Activated B cell treated with CpG ODN at 0.5 μM for 24 hours (primary cell): ENCODE data around the gene C6orf62. TPM values are rescaled to one million over a fixed set of nuclear protein-coding genes. Genes with fewer than 3 reads are reported as not detected.
"Not testable (repeated sequence)": the region's sequence is repeated elsewhere in the genome, so short reads cannot be mapped to it uniquely, and the experiment has no call there.

ENCODE experiments used
- ATAC-seq: fragments of 200-7000 bp; cut with Tn5 transposase; one replicate; pipeline ENCODE4 v1.10.0; 2021; ENCODE audit warnings: low read depth, mild to moderate bottlenecking, moderate library complexity
- CTCF ChIA-PET: fragments of 350-600 bp; sonication (Branson Sonifier 250); formaldehyde crosslinking; loops from one replicate; lab custom pipeline; 2021; ENCODE audit warnings: antibody characterized with exemption; lab: Charles Lee
- POLR2A ChIA-PET: fragments of 350-600 bp; sonication (Branson Sonifier 250); formaldehyde crosslinking; loops from one replicate; lab custom pipeline; 2021; ENCODE audit warnings: antibody characterized with exemption; lab: Charles Lee
- DNase-seq: peaks from one replicate; pipeline ENCODE4 v3.0.0; 2022
- H3K27ac Mint-ChIP-seq: one replicate; pipeline ENCODE4 v1.8.0; 2020; ENCODE audit warnings: mixed read lengths
- H3K27me3 Mint-ChIP-seq: one replicate; pipeline ENCODE4 v1.8.0; 2021; ENCODE audit warnings: mixed read lengths
- H3K36me3 Mint-ChIP-seq: one replicate; pipeline ENCODE4 v1.8.0; 2021; ENCODE audit warnings: low read depth, mixed read lengths
- H3K4me1 Mint-ChIP-seq: one replicate; pipeline ENCODE4 v1.8.0; 2021; ENCODE audit warnings: mixed read lengths
- H3K4me3 Mint-ChIP-seq: one replicate; pipeline ENCODE4 v1.8.0; 2020; ENCODE audit warnings: mild to moderate bottlenecking, mixed read lengths
- H3K9me3 Mint-ChIP-seq: one replicate; pipeline ENCODE4 v1.8.0; 2020; ENCODE audit warnings: mixed read lengths
- intact Hi-C: fragments of 100-400 bp; cut with micrococcal nuclease; formaldehyde crosslinking; loops from one replicate; pipeline ENCODE4 v1.15.1; 2024
- total RNA-seq: library from RNA; stranded (reverse); gene quantifications from 2 replicates; pipeline ENCODE4 v1.2.3, GENCODE V29; 2022
- TF ChIP-seq, protein P1 (sequence below): fragments of 200-600 bp; IDR thresholded peaks from one replicate; pipeline ENCODE4 v1.8.0; 2022; ENCODE audit warnings: antibody characterized with exemption, mild to moderate bottlenecking

The C6orf62 gene
- total RNA-seq, 1 donor from 2014 or later = 135 TPM

DNA sequence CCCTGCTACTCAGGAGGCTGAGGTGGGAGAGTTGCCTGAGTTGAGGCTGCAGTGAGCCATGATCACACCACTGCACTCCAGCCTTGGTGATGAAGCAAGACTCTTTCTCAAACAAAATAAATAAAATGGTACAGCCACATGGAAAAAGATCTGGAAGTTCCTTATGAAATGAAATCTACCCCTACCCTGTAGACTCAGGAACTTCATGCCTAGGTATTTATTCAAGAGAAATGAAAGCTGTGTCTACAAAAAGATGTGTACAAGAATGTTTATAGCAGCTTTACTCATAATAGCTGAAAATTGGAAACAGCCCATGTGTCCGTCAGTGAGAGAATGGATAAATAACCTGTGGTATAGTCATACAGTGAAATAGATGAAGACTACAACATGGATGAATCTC lies 15.2 kb upstream of the C6orf62 start:
- Mint-ChIP-seq H3K27me3 (no peaks in the 10 kb centered on the region), H3K36me3 (no peaks in the 10 kb centered on the region), H3K4me1 (no peaks in the 10 kb centered on the region), H3K4me3 (no peak overlapping the region), H3K9me3 (peaks cover 17% of the 10 kb centered on the region), H3K27ac (no peak overlapping the region)
- ChIA-PET POLR2A (interaction anchor here (0.6 to 1.1 kb wide), 2 partner anchors 13 to 27 kb away, joined by 3 to 4 read pairs; no protein-coding TSS in a partner anchor), CTCF (no interaction called here)
- TF ChIP-seq, protein P1, sequence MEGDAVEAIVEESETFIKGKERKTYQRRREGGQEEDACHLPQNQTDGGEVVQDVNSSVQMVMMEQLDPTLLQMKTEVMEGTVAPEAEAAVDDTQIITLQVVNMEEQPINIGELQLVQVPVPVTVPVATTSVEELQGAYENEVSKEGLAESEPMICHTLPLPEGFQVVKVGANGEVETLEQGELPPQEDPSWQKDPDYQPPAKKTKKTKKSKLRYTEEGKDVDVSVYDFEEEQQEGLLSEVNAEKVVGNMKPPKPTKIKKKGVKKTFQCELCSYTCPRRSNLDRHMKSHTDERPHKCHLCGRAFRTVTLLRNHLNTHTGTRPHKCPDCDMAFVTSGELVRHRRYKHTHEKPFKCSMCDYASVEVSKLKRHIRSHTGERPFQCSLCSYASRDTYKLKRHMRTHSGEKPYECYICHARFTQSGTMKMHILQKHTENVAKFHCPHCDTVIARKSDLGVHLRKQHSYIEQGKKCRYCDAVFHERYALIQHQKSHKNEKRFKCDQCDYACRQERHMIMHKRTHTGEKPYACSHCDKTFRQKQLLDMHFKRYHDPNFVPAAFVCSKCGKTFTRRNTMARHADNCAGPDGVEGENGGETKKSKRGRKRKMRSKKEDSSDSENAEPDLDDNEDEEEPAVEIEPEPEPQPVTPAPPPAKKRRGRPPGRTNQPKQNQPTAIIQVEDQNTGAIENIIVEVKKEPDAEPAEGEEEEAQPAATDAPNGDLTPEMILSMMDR = no peak
- intact Hi-C loops = no loop called here
- ATAC-seq (no peak), DNase-seq (no peak)

DNA sequence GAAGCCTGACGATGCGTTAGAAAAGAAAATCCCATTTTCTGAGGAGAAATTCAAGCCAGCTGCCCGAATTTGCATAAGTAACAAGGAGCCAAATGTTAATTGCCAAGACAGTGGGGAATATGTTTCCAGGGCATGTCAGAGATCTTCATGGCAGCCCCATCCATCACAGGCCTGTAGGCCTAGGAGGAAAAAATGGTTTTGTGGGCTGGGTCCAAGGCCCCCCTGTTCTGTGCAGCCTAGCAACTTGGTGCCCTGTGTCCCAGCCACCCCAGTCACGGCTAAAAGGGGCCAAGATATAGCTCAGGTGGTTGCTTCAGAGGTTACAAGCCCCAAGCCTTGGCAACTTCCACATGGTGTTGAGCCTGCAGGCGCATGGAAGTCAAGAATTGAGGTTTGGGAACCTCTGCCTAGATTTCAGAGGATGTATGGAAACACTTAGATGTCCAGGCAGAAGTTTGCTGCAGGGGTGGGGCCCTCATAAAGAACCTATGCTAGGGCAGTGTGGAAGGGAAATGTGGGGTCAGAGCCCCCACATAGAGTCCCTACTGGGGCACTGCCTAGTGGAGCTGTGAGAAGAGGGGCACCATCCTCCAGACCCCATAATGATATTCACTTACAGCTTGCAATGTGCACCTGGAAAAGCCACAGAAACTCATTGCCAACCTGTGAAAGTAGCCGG lies 12.6 kb upstream of the C6orf62 start:
- H3K27ac Mint-ChIP-seq, H3K4me3 Mint-ChIP-seq, H3K4me1 Mint-ChIP-seq, DNase-seq, H3K36me3 Mint-ChIP-seq, POLR2A ChIA-PET, ATAC-seq, H3K27me3 Mint-ChIP-seq, intact Hi-C loops, CTCF ChIA-PET: not testable (repeated sequence)
- H3K9me3 Mint-ChIP-seq = peaks cover 17% of the 10 kb centered on the region

- CTCF ChIA-PET, H3K27me3 Mint-ChIP-seq, DNase-seq, intact Hi-C loops, H3K27ac Mint-ChIP-seq, H3K4me3 Mint-ChIP-seq, POLR2A ChIA-PET, H3K36me3 Mint-ChIP-seq, ATAC-seq, H3K4me1 Mint-ChIP-seq: not testable (repeated sequence)
- peaks cover 17% of the 10 kb centered on the region for H3K9me3 Mint-ChIP-seq
Observed at GRCh38 chr6:24730653-24731052, 11.7 kb upstream of the C6orf62 start.

DNA sequence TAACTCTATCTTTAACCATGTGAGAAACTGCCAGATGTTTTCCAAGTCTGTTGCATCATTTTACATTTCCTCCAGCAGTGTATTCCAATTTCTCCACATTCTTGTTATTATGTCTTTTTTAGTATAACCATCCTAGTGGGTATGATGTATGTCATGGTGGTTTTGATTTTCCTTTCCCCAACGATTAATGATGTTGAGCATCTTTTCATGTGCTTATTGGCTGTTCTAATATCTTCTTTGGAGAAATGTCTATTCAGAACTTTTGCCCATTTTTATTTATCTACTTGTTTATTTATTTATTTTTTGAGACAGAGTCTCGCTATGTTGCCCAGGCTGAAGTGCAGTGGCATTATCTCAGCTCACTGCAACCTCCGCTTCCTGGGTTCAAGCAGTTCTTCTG lies 4.3 kb upstream of the C6orf62 start:
- Mint-ChIP-seq H3K9me3 (no peaks in the 10 kb centered on the region), H3K27ac (no peak overlapping the region), H3K27me3 (no peaks in the 10 kb centered on the region), H3K4me3 (no peak overlapping the region), H3K36me3 (peaks cover 27% of the 10 kb centered on the region), H3K4me1 (peaks cover 19% of the 10 kb centered on the region)
- ATAC-seq = no peak
- CTCF ChIA-PET = no interaction called here
- intact Hi-C loops = loop anchor here (10.0 kb wide), 1 partner anchor 292 kb away; no protein-coding TSS in a partner anchor
- POLR2A ChIA-PET = no interaction called here
- no peak for DNase-seq
- TF ChIP-seq, protein P1 = no peak

DNA sequence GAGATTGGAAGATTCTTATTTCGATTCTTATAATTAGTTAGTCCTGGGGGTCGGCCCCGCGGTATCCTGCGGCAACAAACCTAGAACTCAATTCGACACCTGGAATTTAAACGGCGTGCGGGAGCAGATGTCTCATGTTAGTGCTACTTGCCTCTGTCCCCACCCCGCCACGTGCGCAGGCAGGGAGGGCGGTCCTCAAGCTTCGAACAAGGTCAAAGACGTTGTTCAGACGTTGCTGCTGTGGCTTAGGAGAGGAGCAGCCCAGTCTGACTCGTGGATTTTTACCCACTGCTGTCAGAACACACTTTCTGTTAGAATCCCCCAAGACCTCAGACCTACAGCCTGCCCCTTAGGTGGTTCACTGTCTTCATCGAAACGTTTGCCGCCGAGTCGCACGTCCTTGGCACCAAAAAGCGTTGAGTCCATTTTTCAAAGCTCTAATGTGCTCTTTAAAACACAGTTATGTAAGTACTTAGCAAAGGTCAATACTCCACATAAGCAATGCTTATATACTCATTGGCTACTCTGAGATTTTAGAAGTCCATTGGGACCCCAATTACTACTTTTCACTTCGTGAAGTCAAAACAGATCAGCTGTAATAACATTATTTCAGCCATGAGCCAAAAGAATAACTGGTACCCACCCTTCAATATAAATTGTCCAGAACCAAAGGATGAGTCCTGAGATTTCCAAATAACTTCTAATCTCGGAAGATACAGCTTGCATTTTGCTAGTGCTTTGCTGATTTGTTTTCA lies 2.7 kb upstream of the C6orf62 start:
- Mint-ChIP-seq H3K36me3 (peaks cover 42% of the 10 kb centered on the region), H3K27me3 (no peaks in the 10 kb centered on the region), H3K4me3 (peak overlapping the region; percentile 93), H3K9me3 (no peaks in the 10 kb centered on the region), H3K4me1 (peaks cover 35% of the 10 kb centered on the region), H3K27ac (peak overlapping the region; percentile 99)
- ATAC-seq = peak; percentile 49
- ChIA-PET POLR2A (interaction anchor here (0.6 to 1.7 kb wide), 17 partner anchors 12 to 417 kb away, joined by 3 to 32 read pairs (median 4); partner anchors contain the start of genes ACOT13, ALDH5A1, GMNN and KIAA0319), CTCF (interaction anchor here (0.7 to 1.3 kb wide), 4 partner anchors 14 to 212 kb away, joined by 3 read pairs; no protein-coding TSS in a partner anchor)
- TF ChIP-seq, protein P1 = no peak
- intact Hi-C loops = loop anchor here (1.0 to 10.0 kb wide), 9 partner anchors 22 to 417 kb away; partner anchors contain the start of genes ACOT13 and KIAA0319
- DNase-seq = no peak
